Endothelial cell of umbilical vein (primary cell): ENCODE data around the gene IFNL3. TPM values are rescaled to one million over a fixed set of nuclear protein-coding genes. Genes with fewer than 3 reads are reported as not detected.

Source experiments
- BruUV-seq: library from RNA; stranded (reverse); fragments of 400-500 nt; replicated peaks from 2 replicates; lab custom pipeline; 2021; lab: Mats Ljungman, UMichigan
- CTCF ChIA-PET: fragments of 300-600, 350-600 bp; sonication (Branson Sonifier 250); formaldehyde crosslinking; loops from one replicate; lab custom pipeline; 2021; ENCODE audit warnings: antibody characterized with exemption, inconsistent platforms; lab: Charles Lee
- POLR2A ChIA-PET: fragments of 300-600, 350-600 bp; sonication (Branson Sonifier 250); formaldehyde crosslinking; loops from one replicate; lab custom pipeline; 2021; ENCODE audit warnings: antibody characterized with exemption, inconsistent platforms; lab: Charles Lee
- DNase-seq: peaks from one replicate; pipeline ENCODE4 v3.0.0-alpha.2; 2011; ENCODE audit warnings: low read depth, low spot score
- FAIRE-seq: peaks from 2 replicates; lab custom pipeline; 2011; peaks lifted over from hg19 to GRCh38; lab: Jason Lieb, UNC
- H2AFZ ChIP-seq: 2 replicates; pipeline ENCODE4 v1.6.0; 2012; ENCODE audit warnings: low read depth, low read length, control low read depth, inconsistent platforms
- H3K27ac ChIP-seq: 2 replicates; pipeline ENCODE4 v1.5.1; 2011; ENCODE audit warnings: low read depth, mild to moderate bottlenecking, control low read depth, low read length, moderate library complexity; ENCODE audit not compliant: insufficient read depth
- H3K27me3 ChIP-seq, 2 experiments: 2 replicates each; pipeline versions ENCODE4 v1.6.0 to v1.6.1; 2011; ENCODE audit warnings: low read length in 2 of 2, mixed read lengths in 1 of 2; ENCODE audit not compliant: control insufficient read depth in 2 of 2, insufficient read depth in 2 of 2
- H3K36me3 ChIP-seq, 2 experiments: 2 replicates in 1 of 2; 3 replicates in 1 of 2; pipeline ENCODE4 v1.5.1; 2011; ENCODE audit warnings: low read length in 2 of 2, mild to moderate bottlenecking in 1 of 2, moderate library complexity in 1 of 2; ENCODE audit not compliant: control insufficient read depth in 2 of 2, insufficient read depth in 2 of 2; ENCODE audit errors: extremely low read depth in 1 of 2
- H3K4me1 ChIP-seq: 3 replicates; pipeline ENCODE4 v1.5.1; 2011; ENCODE audit warnings: mild to moderate bottlenecking, low read length; ENCODE audit not compliant: control insufficient read depth, insufficient read depth; ENCODE audit errors: extremely low read depth
- H3K4me2 ChIP-seq: 2 replicates; pipeline ENCODE4 v1.6.1; 2011; ENCODE audit warnings: low read length, control low read depth, mixed read lengths; ENCODE audit not compliant: insufficient read depth
- H3K4me3 ChIP-seq, 3 experiments: fragments of 200-600 bp in 1 of 3; sonication (generic), shearing (Covaris generic) in 1 of 3; replicated peaks in 1 of 3; 2 replicates each; pipeline ENCODE4 v1.5.1; 2011 to 2016; ENCODE audit warnings: control low read depth in 3 of 3, low read length in 3 of 3, mild to moderate bottlenecking in 2 of 3, inconsistent platforms in 1 of 3, low read depth in 1 of 3, moderate library complexity in 1 of 3; ENCODE audit not compliant: insufficient read depth in 1 of 3
- H3K79me2 ChIP-seq: 2 replicates; pipeline ENCODE4 v1.6.0; 2012; ENCODE audit warnings: low read length, inconsistent platforms; ENCODE audit not compliant: control insufficient read depth, insufficient read depth
- H3K9ac ChIP-seq: replicated peaks from 2 replicates; pipeline ENCODE3; 2011; ENCODE audit warnings: low read length, control low read depth; ENCODE audit not compliant: insufficient read depth; ENCODE audit errors: extremely low read depth
- H3K9me1 ChIP-seq: replicated peaks from 3 replicates; pipeline ENCODE4 v1.6.0; 2011; ENCODE audit warnings: mild to moderate bottlenecking, low read length; ENCODE audit not compliant: control insufficient read depth, insufficient read depth; ENCODE audit errors: extremely low read depth
- H3K9me3 ChIP-seq: replicated peaks from 2 replicates; pipeline ENCODE4 v1.5.1; 2012; ENCODE audit warnings: low read length, inconsistent platforms; ENCODE audit not compliant: control insufficient read depth, insufficient read depth
- H4K20me1 ChIP-seq: replicated peaks from 2 replicates; pipeline ENCODE3; 2011; ENCODE audit warnings: mild to moderate bottlenecking, low read length; ENCODE audit not compliant: control insufficient read depth, insufficient read depth; ENCODE audit errors: extremely low read depth
- CTCF ChIP-seq, 2 donors: IDR thresholded peaks; 1 replicate in 1 of 2; 2 replicates in 1 of 2; pipeline ENCODE4 v1.5.1; 2011; ENCODE audit warnings: low read length in 2 of 2, mild to moderate bottlenecking in 2 of 2, moderate library complexity in 2 of 2, control low read depth in 1 of 2, inconsistent platforms in 1 of 2, low read depth in 1 of 2; ENCODE audit not compliant: insufficient read depth in 1 of 2; ENCODE audit errors: extremely low read depth in 1 of 2
- EZH2 ChIP-seq: IDR thresholded peaks from 2 replicates; pipeline ENCODE4 v1.6.1; 2012; ENCODE audit warnings: borderline replicate concordance, low read depth, mild to moderate bottlenecking, moderate library complexity, low read length, inconsistent platforms; ENCODE audit not compliant: severe bottlenecking
- FOS ChIP-seq: IDR thresholded peaks from 2 replicates; pipeline ENCODE4 v1.6.1; 2011; ENCODE audit warnings: mild to moderate bottlenecking, low read length, moderate library complexity, borderline replicate concordance; ENCODE audit not compliant: insufficient read depth
- GATA2 ChIP-seq: IDR thresholded peaks from 2 replicates; pipeline ENCODE4 v1.7.0; 2011; ENCODE audit warnings: low read depth, mild to moderate bottlenecking, moderate library complexity, mixed read lengths, low read length; ENCODE audit not compliant: insufficient read length, insufficient read depth
- JUN ChIP-seq: IDR thresholded peaks from 2 replicates; pipeline ENCODE4 v1.6.1; 2011; ENCODE audit warnings: borderline replicate concordance, low read depth; ENCODE audit not compliant: insufficient read length, insufficient read depth
- MAX ChIP-seq: IDR thresholded peaks from 2 replicates; pipeline ENCODE4 v1.6.1; 2011; ENCODE audit not compliant: insufficient read depth, insufficient read length
- MYC ChIP-seq: IDR thresholded peaks from one replicate; pipeline ENCODE4 v1.6.1; 2011; ENCODE audit warnings: mild to moderate bottlenecking, low read depth, low read length
- POLR2A ChIP-seq: IDR thresholded peaks from 2 replicates; pipeline ENCODE4 v1.6.1; 2012; ENCODE audit warnings: low read depth, mild to moderate bottlenecking, control low read depth, low read length
- POLR2AphosphoS5 ChIP-seq: IDR thresholded peaks from 2 replicates; pipeline ENCODE4 v1.6.1; 2012; ENCODE audit warnings: low read depth, mild to moderate bottlenecking, control low read depth, low read length, moderate library complexity; ENCODE audit not compliant: insufficient read depth
- dilution Hi-C: fragments of 300-500 bp; cut with MboI; formaldehyde crosslinking; loops from one replicate; pipeline ENCODE4 v1.15.0; 2019; ENCODE audit warnings: low sequenced_read_pairs; ENCODE audit not compliant: extremely low pct_ligation_motif_present
- intact Hi-C: fragments of 100-400 bp; cut with micrococcal nuclease; formaldehyde crosslinking; loops from one replicate; pipeline ENCODE4 v1.10.0; 2022
- polyA plus RNA-seq, 4 experiments: library from polyadenylated mRNA; depleted of rRNA in 3 of 4; stranded (reverse) in 3 of 4; unstranded in 1 of 4; fragments of >200 nt; gene quantifications; 2 replicates each; pipeline versions ENCODE4 v1.2.1 to v1.2.3, GENCODE V29; 2011 to 2012; ENCODE audit warnings: missing spikeins in 1 of 4
- total RNA-seq: library from RNA; stranded (reverse); gene quantifications from 2 replicates; pipeline ENCODE4 v1.2.3, GENCODE V29; 2021

Gene IFNL3
- total and polyA plus RNA-seq, 2 donors (not counting 3 experiments of a cell fraction or from before 2014, with no cell fraction given) = not detected

- Histone ChIP-seq H2AFZ (no peak overlapping the region), H4K20me1 (no peaks in the 10 kb centered on the region), H3K36me3 (no peaks in the 10 kb centered on the region), H3K27me3 (peaks cover 0 to 2% of the 10 kb centered on the region in 2 experiments), H3K4me2 (no peak overlapping the region), H3K79me2 (no peaks in the 10 kb centered on the region), H3K9me1 (no peaks in the 10 kb centered on the region), H3K27ac (no peak overlapping the region), H3K4me1 (no peaks in the 10 kb centered on the region), H3K9ac (no peak overlapping the region), H3K4me3 (no peak overlapping the region), H3K9me3 (no peaks in the 10 kb centered on the region)
- no peak for FAIRE-seq
- CTCF ChIA-PET = interaction anchor here (1.0 to 2.9 kb wide), 5 partner anchors 9 to 115 kb away, joined by 3 to 12 read pairs (median 4); no protein-coding TSS in a partner anchor
- dilution Hi-C loops = no loop called here
- no peak for DNase-seq
- POLR2A ChIA-PET = no interaction called here
- no TSS peak for BruUV-seq
- TF ChIP-seq EZH2 = no peak
- peak in 1 of 2 donors; percentile 18 for TF ChIP-seq CTCF (IDR thresholded peaks at IDR 0.05; ENCODE audit: extremely low read depth in 1 of 2, insufficient read depth in 1 of 2, low read depth in 1 of 2, low read length in 2 of 2)
- intact Hi-C loops = loop anchor here (1.0 kb wide), 2 partner anchors 116 to 199 kb away; no protein-coding TSS in a partner anchor
Measured at GRCh38 chr19:39212375-39212742, 32.4 kb downstream of the IFNL3 start.

DNA sequence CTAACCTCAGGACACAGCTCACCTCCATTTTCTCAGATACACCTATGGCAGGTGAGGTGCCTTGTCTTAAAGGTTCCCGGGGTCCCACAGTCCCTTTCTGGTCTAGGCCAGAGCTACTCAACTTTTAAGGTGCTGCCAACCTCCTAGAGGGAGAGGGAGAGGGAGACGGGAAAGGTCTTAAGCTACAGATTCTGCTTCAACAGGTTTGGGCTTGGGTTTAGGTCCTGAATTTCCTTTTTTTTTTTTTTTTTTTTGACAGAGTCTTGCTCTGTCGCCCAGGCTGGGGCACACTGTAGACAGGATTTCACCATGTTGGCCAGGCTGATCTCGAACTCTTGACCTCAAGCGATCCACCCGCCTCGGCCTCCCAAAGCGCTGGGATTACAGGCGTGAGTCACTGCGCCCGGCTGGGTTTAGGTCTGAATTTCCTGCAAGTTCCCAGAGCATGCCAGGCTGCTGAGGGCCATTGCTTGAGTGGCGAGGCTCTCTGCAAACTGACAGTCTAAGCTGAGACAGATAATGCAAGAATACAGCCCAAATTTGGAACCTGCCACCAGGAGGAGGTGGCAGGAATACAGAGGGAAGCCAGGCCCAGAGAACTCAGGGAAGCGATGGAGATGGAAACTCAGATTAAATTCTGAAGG lies 33.0 kb downstream of the IFNL3 start:
- intact Hi-C loops (loop anchor here (1.0 kb wide), 2 partner anchors 116 to 199 kb away; no protein-coding TSS in a partner anchor), dilution Hi-C loops (no loop called here)

More for the DNA sequence above, 33.0 kb downstream of the IFNL3 start:
- TF ChIP-seq JUN (no peak), CTCF (IDR thresholded peaks at IDR 0.05; ENCODE audit: extremely low read depth in 1 of 2, insufficient read depth in 1 of 2, low read depth in 1 of 2, low read length in 2 of 2) (no peak), MYC (no peak), FOS (no peak), POLR2A (no peak), GATA2 (no peak), MAX (no peak), EZH2 (no peak), POLR2AphosphoS5 (no peak)
- BruUV-seq = no TSS peak
- Histone ChIP-seq H3K9ac (no peak overlapping the region), H3K36me3 (no peaks in the 10 kb centered on the region), H3K9me1 (no peaks in the 10 kb centered on the region), H3K4me3 (no peak overlapping the region), H3K4me1 (no peaks in the 10 kb centered on the region), H3K27me3 (peaks cover 0 to 2% of the 10 kb centered on the region in 2 experiments), H3K9me3 (no peaks in the 10 kb centered on the region), H3K27ac (no peak overlapping the region), H4K20me1 (no peaks in the 10 kb centered on the region), H2AFZ (no peak overlapping the region), H3K4me2 (no peak overlapping the region), H3K79me2 (no peaks in the 10 kb centered on the region)
- POLR2A ChIA-PET = no interaction called here
- CTCF ChIA-PET = interaction anchor here (0.7 to 2.9 kb wide), 6 partner anchors 8 to 150 kb away, joined by 3 to 12 read pairs (median 4); no protein-coding TSS in a partner anchor
- FAIRE-seq (no peak), DNase-seq (no peak)
